Activated CD8-positive, alpha-beta memory T cell treated with anti-CD3 and anti-CD28 coated beads, Interleukin-2, amount 50 U/mL, for 1 hour (primary cell): Measurements from ENCODE around the gene IRF2BP1.

Source experiments
- DNase-seq: peaks from one replicate; pipeline ENCODE4 v3.0.0-alpha.2; 2020; ENCODE audit errors: extremely low read depth

Gene IRF2BP1, protein sequence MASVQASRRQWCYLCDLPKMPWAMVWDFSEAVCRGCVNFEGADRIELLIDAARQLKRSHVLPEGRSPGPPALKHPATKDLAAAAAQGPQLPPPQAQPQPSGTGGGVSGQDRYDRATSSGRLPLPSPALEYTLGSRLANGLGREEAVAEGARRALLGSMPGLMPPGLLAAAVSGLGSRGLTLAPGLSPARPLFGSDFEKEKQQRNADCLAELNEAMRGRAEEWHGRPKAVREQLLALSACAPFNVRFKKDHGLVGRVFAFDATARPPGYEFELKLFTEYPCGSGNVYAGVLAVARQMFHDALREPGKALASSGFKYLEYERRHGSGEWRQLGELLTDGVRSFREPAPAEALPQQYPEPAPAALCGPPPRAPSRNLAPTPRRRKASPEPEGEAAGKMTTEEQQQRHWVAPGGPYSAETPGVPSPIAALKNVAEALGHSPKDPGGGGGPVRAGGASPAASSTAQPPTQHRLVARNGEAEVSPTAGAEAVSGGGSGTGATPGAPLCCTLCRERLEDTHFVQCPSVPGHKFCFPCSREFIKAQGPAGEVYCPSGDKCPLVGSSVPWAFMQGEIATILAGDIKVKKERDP

DNA sequence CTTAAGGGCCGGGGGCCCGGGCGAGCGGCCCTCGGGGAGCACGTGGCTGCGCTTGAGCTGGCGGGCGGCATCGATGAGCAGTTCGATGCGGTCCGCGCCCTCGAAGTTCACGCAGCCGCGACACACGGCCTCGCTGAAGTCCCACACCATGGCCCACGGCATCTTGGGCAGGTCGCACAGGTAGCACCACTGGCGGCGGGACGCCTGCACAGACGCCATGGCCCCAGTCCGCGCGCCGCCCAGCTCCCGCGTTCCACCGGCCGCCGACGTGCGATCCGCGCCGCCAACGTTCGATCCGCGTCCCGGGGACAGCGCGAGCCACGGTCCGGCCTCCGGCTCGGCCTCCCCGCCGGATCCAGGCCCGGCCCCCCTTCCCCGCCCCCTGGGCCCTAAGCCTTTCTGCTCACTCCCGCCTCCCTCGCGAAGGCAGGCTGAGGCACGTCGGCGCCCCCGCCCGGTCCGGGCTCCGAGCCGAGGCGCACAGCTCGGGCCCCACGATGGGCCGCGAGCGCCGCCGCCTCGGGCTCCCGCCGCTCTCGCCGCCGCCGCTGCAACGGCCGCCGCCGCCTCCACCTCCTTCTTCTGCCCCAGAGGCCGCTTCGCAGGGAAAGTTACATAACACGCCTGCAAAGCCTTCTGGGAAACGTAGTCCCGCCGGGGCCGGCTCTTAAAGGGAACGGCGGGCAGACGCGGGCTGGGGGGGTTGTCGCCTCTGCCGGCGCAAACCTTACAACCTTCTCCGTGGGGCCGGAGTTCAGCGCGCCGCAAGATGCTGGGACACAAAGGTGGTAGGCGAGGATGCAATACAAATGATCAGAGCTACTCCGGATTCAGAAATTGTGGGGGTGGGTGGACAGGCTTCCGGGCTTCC lies at the start of gene IRF2BP1:
IRF2BP1 (minus strand) TSS at position 586 of the 871 bp plus-strand sequence; CDS start at position 219, 367 bp downstream.
- peak; percentile 64 for DNase-seq

DNA sequence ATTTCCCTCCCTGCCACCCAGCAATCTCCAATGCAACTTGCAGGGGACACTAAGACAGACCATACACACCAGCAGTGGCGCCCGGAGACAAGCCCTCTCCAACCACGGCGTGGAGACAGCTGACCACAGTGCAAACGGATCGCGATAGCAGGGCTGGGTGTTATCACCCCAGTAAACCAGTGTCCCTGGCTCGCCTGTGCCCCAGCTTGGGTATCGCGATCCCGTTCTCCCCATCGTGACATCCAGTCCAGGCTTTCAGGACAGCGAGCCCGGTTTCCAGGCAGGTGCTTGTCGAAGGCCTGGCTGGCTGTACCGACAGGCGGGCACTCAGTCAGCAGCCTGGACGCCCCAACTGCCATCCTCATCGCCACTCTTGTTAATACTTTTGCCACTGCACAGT lies 49.3 kb upstream of the IRF2BP1 start:
- DNase-seq, result no peak

DNA sequence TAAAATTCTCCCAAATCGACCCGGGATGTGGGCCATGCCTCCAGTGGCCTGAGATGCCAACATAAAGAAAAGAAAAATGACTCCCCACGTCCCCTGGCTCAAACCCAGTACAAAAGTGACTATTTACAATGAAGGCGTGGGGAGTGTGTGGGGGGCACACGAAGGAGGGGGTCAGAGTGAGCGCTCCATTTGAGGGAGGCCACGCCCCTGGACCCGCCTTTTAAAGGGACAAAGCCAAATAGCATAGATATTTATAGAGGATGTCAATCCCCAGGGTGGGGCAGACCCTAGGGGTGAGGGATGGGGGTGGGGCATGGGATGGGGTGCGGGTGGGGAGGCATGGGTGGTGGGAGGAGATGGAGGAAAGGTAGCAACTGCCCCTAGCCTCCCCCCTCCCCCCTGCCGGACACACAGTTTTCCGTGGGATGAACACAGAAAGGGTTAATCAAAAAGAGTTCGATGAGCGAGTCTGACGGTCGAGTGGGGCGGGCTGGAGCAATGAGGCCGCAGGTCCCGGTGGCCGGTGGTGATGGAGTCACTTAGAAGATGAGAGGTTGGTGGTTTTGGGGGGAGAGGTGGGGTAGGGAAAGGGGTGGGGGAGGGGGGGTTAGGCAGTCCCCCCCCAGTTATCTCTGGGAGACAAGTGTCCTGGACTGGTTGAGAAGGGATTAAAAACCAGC lies 48.8 kb upstream of the IRF2BP1 start:
- DNase-seq, result no peak

- DNase-seq, result no peak
Observed at GRCh38 chr19:45933759-45934158, 47.8 kb upstream of the IRF2BP1 start.

DNA sequence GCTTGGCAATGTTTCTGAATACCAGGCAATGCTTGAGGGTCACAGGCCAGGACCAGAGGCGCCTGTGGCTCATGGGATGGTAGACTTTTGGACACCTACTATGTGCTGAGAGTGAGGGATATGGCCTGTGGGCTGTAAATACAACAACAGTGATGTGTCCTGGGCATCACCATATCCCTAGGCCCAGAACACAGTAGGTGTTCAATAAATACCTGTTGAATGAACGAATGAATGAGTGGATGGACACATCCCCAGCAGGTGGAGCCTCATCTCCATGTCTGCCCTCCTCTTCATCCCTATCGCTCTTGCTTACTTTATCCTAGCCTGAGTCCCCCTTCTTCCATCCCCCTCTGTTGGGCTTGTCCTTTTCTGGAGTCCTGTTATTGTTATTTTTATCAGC lies 45.1 kb upstream of the IRF2BP1 start:
- no peak for DNase-seq

GRCh38 chr19:45929247-45929646 lies 43.3 kb upstream of the IRF2BP1 start:
- DNase-seq, result no peak

GRCh38 chr19:45927565-45928261 lies 41.8 kb upstream of the IRF2BP1 start:
- DNase-seq, result peak; percentile 66

- no peak for DNase-seq
Observed at GRCh38 chr19:45924891-45925447, 39.0 kb upstream of the IRF2BP1 start.

- no peak for DNase-seq
Observed at GRCh38 chr19:45922281-45922680, 36.3 kb upstream of the IRF2BP1 start.

GRCh38 chr19:45920458-45920857 lies 34.5 kb upstream of the IRF2BP1 start:
- DNase-seq, result no peak

DNA sequence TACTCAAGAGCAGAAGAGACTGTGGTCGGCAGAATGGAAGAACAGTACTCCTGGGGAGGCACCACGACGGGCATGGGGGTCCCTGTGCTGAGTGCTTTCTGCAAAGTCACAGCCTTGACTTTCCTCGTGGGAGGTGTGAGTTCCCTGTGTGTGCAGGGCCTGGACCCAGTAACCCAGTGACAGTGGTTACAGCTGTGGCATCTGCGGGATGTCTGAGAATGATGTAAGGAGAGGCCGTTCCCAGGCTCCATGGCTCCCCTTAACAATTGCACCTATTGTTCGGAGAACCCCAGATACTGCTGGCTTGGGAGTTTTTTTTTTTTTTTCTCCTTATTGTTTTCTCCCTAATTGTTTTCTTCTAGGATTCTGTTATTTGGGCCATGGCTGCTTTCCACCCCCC lies 33.7 kb upstream of the IRF2BP1 start:
- no peak for DNase-seq

- DNase-seq, result no peak
Observed at GRCh38 chr19:45918721-45919120, 32.8 kb upstream of the IRF2BP1 start.

DNA sequence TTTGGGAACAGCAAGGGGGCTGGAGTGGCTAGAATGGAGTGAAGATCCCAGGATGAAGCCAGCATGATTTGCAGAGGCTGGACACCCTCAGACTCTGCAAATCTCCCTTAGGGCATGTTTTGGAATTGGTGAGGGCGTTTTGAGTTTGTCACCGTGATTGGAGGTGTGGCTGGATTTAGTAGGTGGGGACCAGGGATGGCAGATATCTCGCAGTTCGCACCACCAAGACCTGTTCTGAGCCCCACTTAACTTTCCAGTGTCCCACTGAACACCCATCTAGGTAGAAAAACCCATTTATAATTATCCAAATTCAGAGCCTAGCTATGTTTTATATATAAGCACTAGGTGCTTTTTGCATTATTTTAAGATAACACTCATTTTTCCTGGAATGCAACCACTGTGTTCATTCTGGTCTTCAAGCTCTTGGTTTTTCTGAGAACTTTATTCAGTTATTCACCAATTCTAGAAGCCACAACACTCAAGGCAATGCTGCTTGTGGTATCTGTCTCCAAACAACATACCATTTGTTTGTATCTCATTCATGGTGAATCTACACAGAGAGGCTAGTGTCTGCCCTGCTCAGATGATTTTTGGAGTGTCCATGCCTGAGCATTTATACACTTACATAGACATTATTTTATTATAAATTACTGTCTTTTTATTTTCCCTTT lies 31.6 kb upstream of the IRF2BP1 start:
- DNase-seq, result no peak

DNA sequence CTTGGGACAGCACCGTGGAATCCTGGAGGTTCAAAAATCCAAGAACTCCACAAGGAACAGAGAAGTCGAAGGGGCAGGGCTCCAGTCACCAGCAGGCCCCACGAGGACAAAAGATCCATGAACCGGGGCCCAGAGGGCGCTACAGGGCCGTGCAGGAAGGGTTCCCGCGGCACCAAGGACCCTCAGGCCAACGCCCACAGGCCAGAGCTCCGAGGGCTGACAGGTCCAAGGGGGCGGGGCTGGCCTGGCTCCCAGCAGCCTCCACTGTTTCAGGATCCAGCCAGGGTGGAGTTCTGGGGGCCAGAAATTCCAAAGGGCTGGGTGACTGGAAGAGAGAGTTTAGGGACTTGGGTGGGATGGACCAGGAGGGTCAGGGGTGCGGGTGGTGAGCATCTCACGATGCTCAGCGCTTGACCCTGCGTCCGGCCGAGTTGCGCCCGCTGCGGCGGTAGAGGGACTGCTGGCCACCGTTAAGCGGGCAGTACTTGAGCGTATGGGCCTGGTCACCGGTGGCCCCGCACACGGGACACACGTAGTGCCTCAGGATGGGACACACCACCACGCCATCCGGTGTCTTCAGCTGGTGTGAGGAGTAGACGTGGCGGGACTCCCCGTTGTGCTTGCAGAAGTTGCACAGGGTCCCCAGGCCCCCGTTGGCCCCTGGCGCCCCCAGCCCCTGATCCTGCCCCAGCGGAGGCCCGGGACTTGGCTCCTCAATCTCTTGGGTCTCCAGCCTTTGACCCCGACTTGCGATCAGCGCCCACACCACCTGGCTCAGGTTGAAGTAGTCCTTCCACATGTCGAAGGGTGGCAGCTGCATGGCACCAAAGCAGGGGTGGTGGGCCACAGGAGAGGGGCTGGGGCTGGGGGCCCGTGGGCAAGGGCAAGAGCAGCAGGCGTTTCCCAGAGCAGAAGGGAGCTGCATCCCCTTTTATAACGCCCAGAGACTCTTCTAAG lies 28.2 kb upstream of the IRF2BP1 start, which contains the start of gene NANOS2:
NANOS2 (minus strand) TSS at position 905 of the 957 bp plus-strand sequence; CDS start at position 820, 85 bp downstream.
- DNase-seq, result no peak

DNA sequence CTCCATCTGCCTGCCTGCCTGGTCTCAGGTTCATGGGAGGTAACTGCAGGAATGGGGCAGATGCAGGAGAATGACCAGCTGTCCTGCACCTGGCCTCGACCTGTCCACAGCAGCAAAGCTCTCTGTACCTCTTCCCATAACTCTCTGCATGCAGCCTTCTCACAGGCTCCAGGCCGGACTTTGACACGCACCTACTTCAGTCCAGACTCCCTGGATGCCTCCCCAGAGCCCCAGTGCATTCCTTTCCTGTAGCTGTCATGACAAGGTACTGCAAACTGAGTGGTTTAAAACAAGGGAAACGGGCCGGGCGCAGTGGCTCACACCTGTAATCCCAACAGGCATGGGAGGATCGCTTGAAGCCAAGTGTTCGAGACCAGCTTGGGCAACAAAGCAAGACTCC lies 25.4 kb upstream of the IRF2BP1 start:
- no peak for DNase-seq

- no peak for DNase-seq
Observed at GRCh38 chr19:45908956-45909355, 23.0 kb upstream of the IRF2BP1 start.

DNA sequence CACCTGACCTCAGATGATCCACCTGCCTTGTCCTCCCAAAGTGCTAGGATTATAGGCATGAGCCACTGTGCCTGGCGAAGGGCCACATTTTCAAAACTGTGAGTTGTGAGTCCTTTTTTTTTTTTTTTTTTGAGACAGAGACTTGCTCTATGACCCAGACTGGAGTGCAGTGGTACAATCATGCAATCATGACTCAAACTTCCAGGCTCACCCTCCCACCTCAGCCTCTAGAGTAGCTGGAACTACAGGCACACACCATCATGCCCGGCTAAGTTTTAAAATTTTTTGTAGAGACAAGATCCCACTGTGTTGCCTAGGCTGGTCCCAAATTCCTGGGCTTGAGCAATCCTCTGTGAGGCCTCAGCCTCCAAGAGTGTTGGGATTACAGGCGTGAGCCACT lies 20.3 kb upstream of the IRF2BP1 start:
- DNase-seq, result no peak

DNA sequence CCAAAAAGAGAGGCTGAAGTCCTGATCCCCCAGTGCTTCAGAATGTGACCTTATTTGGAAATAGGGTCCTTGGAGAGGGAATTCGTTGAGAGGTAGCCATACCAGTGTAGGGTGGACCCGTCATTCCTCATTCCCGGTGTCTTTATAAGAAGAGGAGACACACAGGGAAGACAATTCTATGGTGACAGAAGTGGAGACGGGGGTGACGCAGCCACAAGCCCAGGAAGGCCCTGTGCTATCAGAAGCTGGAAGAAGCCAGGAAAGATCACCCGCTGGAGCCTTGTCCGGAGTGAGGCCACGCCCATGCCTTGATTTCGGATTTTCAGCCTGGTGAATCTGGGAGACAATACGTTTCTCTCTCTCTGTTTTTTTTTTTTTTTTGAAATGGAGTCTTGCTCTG lies 19.1 kb upstream of the IRF2BP1 start:
- no peak for DNase-seq
